ENCODE measurements around the gene LSM5.

The LSM5 gene

GRCh38 chr7:32490127-32490796, at the start of gene LSM5:
LSM5 (minus strand) TSS chr7:32490380; CDS start chr7:32490365, 15 bp downstream.
- no peak for DNase-seq

GRCh38 chr7:32539366-32539765, 49.2 kb upstream of the LSM5 start:
- DNase-seq = no peak

- DNase-seq = no peak
These were observed 47.6 kb upstream of the LSM5 start for GRCh38 chr7:32537760-32538159.

GRCh38 chr7:32536585-32536984, 46.4 kb upstream of the LSM5 start:
- DNase-seq = no peak

GRCh38 chr7:32536016-32536415, 45.8 kb upstream of the LSM5 start:
- DNase-seq = no peak

- no peak for DNase-seq
These were observed 45.1 kb upstream of the LSM5 start for GRCh38 chr7:32535162-32535702.

- DNase-seq = no peak
These were observed 43.3 kb upstream of the LSM5 start for GRCh38 chr7:32533276-32534029.

- DNase-seq = no peak
These were observed 42.5 kb upstream of the LSM5 start for GRCh38 chr7:32532716-32533115.

- DNase-seq = no peak
These were observed 41.9 kb upstream of the LSM5 start for GRCh38 chr7:32532086-32532485.

- DNase-seq = no peak
These were observed 41.2 kb upstream of the LSM5 start for GRCh38 chr7:32531402-32531801.

GRCh38 chr7:32525839-32526238, 35.7 kb upstream of the LSM5 start:
- no peak for DNase-seq

GRCh38 chr7:32524631-32525030, 34.5 kb upstream of the LSM5 start:
- no peak for DNase-seq

- DNase-seq = no peak
These were observed 32.8 kb upstream of the LSM5 start for GRCh38 chr7:32522746-32523530.

- no peak for DNase-seq
These were observed 29.6 kb upstream of the LSM5 start for GRCh38 chr7:32519763-32520162.

- no peak for DNase-seq
These were observed 28.5 kb upstream of the LSM5 start for GRCh38 chr7:32518534-32519140.

- no peak for DNase-seq
These were observed 26.4 kb upstream of the LSM5 start for GRCh38 chr7:32516551-32517100.

GRCh38 chr7:32515890-32516550, 25.8 kb upstream of the LSM5 start:
- no peak for DNase-seq

GRCh38 chr7:32513210-32513609, 23.0 kb upstream of the LSM5 start:
- no peak for DNase-seq

GRCh38 chr7:32511791-32512190, 21.6 kb upstream of the LSM5 start:
- no peak for DNase-seq

- DNase-seq = no peak
These were observed 17.2 kb upstream of the LSM5 start for GRCh38 chr7:32507414-32507813.

GRCh38 chr7:32506266-32507054, 16.3 kb upstream of the LSM5 start:
- no peak for DNase-seq

Data from cortex of kidney (tissue), 1 donor.